HG03457 (cell line): ENCODE data around the gene TTC28.
"Not testable (repeated sequence)": the region's sequence is repeated elsewhere in the genome, so short reads cannot be mapped to it uniquely, and the experiment has no call there.

Experiments used
- ATAC-seq: cut with Tn5 transposase; IDR thresholded peaks from one replicate; pipeline ENCODE4 v1.9.1; 2021; ENCODE audit warnings: moderate number of reproducible peaks; ENCODE audit not compliant: unreplicated experiment

The TTC28 gene

DNA sequence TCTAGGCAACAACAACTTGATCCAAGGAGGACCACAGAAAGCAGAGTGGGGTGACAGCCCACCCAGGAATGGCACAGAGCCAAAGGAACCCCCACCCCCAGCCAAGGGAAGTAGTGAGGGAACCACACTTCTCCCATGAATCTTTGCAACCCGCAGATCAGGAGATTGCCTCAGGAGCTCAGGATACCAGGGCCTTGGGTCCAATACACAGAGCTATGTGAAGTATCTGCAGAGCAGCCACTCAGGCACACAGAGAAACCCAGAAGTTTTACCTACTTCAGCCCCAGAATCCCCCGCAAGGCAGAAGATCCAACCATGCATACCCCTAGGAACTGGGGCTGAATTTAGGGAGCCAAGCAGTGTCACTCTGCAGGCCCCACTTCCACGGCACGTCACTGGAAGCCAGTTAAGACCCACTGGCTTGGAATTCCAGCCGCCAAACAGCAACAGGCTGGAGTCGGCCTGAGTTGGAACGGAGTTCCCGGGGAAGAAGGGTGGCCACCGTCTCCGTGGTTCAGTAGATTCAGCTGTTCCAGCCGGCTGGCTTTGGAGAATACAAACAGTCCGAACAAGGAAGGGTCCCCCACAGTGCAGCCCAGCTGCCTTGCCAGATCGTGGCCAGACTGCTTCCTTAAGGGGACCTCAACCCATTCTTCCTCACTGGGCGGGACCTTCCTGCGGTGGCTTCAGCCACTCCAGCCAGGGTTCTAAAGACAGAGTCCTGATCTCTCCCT is 174.1 kb downstream of the TTC28 start:
- ATAC-seq = no peak

DNA sequence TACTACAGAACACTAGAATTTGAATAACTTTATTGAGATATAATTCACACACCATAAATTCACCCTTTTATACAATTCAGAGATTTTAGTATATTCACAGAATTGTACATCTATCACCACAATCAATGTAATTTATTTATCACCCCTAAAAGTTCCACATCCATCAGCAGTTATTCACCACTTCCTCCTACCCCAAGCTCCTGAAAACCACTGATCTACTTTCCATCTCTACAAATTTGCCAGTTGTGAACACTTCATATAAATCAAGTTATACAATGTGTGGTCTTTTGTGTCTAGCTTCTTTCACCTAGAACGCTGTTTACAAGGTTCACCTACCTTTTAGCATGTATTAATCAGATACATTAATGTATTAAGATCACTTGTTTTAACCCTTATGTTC is 179.6 kb downstream of the TTC28 start:
- no peak for ATAC-seq

DNA sequence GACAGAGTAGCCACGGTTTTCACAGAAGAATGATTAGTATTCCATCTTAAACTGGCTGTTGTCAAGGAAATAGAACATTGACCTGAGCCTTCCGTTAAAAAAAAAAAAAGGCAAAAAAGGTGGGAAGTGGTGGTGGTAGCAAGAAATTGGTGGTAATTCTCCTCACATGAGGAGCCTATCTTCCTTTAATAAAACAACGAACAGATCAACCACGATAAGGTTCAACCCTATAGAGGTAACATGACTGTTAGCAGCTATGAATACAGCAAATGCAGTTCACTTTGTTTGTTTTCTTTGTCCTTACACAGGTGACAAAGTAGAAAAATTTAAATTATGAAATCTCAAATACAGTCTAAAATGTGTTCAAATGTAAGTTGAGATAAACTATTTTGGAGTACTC is 181.6 kb downstream of the TTC28 start:
- ATAC-seq = no peak

DNA sequence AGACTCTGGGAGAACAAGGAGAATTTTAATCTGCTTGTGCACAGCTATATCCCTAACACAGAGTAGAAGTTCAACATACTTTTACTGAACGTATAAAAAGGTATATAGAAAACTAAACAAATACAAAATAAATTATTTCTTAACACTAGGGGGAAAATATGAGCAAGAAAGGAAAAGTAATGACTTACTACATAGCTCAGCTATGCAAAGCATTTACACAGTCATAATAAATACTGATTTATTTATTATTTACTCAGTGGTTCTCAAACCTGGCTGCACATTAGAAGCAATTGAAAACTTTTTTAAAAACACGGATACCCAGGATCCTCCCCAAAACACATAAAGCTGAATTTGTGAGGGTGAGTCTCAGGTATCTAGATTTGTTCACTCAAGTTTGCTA is 182.5 kb downstream of the TTC28 start:
- no peak for ATAC-seq

DNA sequence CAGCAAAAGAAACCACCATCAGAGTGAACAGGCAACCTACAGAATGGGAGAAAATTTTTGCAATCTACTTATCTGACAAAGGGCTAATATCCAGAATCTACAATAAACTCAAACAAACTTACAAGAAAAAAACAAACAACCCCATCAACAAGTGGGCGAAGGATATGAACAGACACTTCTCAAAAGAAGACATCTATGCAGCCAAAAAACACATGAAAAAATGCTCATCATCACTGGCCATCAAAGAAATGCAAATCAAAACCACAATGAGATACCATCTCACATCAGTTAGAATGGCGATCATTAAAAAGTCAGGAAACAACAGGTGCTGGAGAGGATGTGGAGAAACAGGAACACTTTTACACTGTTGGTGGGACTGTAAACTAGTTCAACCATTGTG is 188.4 kb downstream of the TTC28 start:
- not testable (repeated sequence) for ATAC-seq

DNA sequence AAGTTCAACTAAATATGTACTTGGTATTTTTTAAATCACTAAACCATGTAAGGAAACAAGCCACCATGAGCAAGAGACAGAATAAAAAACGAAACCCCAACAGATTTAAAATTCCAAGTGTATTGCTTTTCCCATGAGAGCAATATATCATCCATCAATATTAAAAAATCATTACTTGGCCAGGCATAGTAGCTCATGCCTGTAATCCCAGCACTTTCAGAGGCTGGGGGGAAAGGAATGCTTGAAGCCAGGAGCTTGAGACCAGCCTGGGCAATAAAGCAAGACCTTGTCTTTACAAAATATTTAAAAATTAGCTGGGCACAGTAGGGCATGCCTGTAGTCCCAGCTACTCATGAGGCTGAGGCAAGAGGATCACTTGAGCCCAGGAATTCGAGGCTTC is 190.8 kb downstream of the TTC28 start:
- no peak for ATAC-seq

DNA sequence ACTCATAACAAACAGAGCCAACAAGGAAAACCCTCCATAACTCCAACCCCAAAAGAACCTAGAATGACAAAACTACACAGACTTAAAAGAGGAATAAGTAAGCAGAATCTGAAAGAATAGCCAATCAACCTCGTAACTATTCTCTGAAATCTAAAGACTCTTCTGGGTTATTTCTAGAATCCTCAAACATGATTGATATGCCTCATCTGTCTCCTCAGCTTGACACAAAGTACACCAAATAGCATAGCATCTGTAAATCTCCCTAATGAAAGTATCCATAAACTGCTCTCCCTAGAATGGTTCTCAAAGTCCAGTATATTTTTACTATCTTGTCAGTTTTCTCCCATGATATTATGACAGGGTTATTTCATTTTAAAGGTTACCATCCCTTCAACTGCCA is 195.0 kb downstream of the TTC28 start:
- no peak for ATAC-seq

DNA sequence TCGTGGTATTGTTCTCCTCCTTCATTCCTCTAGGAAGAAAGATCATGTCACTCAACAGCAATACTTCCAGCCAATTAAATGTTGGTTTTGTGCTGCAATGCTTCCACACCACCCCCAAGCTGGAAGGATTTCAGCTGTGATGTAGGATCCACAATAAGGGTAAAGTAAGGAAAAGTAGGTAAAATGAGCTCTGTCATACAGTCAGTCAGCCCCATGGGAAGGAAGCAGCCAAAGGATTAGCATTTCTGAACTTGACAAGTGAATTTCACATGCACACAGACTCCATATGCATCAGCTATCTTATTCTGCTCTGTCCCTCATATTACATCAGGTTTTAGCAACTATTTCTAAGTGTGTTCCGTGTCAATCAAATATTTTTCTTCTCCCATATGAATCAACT is 197.9 kb downstream of the TTC28 start:
- no peak for ATAC-seq

DNA sequence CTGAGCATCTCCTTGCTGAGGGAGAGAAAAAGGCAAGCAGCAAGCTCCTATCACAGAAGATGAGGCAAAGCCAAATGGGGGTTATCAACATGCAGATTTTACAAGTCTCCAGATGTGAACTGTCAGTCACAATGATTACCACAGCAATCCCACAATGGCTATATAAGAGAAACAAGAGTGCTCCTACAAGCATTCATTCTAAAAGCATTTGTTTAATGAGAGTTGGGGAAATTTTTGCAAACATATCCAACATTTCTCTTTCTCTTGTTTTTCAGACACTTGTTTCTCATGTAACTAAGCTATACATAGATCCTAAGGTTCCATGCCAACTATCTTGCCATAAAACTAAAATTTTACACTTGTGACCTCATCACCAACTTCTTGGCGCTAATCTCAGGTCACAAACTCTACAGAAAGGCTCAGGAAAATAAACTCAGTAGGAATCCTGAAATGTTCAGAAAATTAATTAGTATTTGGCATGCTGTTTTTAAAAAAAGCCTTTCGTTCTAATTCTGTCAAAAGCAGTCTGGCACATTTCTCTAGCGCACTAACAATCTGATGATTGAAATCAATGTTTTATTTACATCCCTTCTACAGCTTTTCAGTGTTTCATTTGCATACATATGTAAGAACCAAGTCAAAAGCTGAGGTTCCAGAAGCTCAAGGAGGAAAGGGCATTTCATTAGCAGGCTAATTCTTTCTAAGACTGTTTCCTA is 199.5 kb downstream of the TTC28 start:
- no peak for ATAC-seq

DNA sequence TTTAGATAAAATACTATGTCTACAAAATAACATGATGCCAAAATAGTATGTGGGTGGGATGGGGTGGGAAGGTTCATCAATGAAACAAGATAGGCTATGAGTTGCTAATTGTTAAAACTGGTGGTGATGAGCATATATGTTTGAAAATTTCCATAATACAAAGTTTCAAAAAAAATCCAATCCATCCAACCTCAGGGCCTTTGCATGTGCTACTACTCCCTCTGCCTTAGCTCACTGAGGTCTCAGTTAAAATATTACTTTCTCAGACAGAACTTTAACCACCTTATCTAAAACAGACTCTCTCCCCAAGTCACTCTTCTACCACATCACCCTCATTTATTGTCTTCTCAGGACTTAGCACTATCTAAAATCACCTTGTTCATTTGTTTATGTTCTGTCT is 201.1 kb downstream of the TTC28 start:
- no peak for ATAC-seq

DNA sequence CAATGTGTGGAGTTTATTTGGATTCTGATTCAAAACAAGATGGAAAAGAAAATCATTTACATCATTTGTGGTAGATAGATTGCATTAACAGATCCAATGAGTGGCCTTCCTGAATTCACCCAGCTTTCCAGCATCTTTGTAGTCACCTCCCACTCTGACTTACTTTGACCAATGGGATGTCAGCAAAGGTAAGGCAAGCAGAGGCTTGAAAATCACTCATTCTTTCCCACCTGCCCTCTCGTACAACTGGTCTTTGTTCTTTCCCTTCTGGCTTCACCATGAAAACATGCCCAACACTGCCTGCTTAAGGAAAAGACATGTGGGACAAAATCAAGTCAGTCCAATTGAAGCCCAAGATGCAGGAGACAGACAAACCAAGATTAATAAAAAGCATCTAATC is 202.1 kb downstream of the TTC28 start:
- no peak for ATAC-seq

DNA sequence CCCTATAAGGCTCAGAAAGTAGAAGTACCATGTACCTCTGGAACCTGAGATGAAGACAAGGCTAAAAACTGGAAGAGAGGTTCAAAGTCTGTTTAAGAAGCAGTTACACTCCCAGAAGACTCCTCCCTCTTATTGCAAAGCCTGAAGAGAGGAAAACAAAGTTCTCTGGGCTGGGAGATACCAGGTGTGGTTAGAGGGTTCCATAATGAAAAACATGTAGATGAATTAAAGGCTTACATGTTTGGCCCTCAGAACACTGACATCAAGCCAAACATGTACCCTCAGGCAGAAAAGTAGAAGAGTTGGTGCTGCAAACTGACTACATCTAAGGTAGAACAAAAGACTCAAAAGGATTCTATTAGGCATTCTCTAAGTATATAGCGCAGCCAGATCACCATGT is 205.3 kb downstream of the TTC28 start:
- ATAC-seq = no peak

DNA sequence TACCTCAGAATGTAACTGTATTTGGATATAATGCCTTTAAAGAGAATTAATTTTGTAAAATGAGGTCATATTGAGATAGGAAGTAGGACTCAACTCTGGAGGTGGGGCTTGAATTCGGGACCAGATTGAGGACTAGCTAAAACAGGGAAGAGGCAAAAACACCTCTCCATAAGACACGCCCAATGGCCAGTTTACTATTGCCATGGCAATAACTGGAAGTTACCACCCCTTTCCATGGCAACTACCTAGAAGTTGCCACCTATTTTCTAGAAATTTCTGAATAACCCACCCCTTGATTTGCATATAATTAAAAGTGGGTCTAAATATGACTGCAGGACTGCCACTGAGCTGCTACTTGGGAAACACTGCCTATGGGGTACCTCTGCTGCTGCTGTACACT is 206.4 kb downstream of the TTC28 start:
- no peak for ATAC-seq

DNA sequence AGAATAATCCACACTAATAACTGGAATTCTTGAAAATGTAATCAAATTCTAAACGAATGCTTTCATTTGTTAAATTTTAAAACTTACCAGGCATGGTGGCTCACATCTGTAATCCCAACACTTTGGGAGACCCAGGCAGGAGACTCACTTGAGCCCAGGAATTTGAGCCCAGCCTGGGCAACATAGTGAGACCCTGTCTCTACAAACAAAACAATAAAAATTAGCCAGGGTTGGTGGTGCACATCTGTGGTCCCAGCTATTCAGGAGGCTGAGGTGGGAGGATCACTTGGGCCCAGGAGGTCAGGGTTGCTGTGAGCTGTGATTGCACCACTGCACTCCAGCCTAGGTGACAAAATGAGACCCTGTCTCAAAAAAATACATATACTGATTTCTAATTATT is 212.6 kb downstream of the TTC28 start:
- ATAC-seq = not testable (repeated sequence)

DNA sequence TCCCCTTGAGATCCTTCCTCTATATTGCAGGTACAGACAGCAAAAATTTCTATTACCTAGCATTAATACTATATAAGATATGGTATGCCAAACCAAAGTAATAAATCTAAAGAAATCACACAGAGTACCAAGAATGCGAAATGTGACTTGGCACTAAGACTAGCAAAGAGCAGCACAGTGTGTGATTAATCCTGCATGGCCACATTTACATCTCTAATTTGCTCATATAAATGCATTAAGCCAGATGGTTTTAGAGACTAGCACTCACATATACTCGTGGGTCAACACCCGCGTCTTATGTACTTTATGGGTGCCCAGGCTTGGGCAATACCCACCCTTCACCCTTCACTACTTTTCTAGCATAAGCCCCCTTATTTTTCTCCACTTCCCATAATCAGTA is 213.2 kb downstream of the TTC28 start:
- no peak for ATAC-seq

DNA sequence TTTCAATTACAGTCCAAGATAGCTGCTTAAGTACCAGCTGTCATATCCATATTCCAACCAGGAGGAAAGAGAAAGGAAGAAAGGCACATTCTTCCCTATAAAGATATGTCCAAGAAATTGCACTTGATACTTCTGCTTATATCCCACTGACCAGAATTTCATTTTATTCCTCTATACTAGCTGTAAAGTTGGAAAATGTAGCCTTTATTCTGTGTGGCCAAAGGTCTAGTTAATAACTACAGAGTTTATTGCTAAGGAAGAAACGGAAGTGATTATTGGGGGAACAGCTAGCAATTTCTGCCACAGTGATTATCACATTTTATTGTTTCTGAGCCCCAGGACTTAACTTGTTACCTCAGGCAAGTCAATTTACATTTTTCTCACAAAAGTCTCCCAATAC is 213.8 kb downstream of the TTC28 start:
- no peak for ATAC-seq

DNA sequence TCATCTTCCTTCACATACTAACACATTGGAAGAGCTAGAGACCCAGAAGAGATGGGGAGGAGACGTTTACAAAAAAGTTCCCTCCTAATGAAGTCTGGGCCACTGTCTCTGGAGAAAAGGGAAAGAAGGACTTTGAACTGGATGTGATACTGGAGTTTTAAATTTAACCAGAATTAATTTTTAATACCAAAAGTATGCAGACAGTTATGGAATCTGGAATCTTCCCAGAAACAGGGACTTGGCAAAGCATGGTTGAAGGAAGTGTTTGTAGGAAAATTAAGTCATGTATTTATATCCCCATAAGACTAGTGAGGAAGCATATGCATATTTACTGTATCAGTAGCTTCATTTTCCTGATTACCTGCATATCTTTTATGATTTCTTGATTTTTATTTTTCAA is 215.5 kb downstream of the TTC28 start:
- ATAC-seq = no peak

DNA sequence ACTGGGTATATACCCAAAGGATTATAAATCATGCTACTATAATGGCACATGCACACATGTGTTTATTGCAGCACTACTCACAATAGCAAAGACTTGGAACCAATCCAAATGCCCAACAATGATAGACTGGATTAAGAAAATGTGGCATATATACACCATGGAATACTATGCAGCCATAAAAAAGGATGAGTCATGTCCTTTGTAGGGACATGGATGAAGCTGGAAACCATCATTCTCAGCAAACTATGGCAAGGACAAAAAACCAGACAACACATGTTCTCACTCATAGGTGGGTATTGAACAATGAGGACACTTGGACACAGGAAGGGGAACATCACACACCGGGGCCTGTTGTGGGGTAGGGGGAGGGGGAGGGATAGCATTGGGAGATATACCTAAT is 216.2 kb downstream of the TTC28 start:
- ATAC-seq = not testable (repeated sequence)

DNA sequence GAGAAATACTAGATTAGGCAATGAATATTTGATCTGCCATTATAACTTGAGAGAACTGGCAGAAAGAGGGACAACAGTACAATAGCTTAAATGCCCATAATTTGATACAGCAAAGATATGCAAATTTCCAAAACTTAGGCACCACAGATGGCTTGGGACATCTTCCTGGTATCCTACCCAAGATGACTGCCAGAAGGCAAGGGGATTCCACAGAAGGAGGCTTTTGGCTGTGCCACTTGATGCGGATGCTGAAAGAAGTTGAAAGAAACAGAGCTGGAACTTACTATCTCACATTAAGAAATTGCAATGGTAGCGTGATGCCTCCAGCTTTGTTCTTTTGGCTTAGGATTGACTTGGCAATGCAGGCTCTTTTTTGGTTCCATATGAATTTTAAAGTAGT is 216.7 kb downstream of the TTC28 start:
- ATAC-seq = no peak

DNA sequence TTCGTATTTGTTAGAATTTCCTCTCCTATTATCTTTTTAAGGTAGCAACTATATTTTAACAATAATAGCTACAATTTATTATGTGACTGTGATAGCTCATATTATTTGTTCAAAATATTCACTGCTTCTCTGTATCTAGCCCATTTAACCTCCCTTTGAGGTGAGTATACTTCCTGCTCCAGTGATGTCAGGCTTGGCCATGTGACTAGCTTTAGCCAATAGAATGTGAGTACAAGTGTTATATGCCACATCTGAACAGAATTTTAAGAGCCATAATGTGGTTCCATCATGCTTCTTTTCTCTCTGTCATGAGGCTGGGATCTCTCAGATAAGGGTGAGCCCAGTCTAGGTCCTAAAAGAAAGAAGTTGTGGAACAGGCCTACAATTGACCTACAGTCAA is 217.6 kb downstream of the TTC28 start:
- ATAC-seq = no peak

DNA sequence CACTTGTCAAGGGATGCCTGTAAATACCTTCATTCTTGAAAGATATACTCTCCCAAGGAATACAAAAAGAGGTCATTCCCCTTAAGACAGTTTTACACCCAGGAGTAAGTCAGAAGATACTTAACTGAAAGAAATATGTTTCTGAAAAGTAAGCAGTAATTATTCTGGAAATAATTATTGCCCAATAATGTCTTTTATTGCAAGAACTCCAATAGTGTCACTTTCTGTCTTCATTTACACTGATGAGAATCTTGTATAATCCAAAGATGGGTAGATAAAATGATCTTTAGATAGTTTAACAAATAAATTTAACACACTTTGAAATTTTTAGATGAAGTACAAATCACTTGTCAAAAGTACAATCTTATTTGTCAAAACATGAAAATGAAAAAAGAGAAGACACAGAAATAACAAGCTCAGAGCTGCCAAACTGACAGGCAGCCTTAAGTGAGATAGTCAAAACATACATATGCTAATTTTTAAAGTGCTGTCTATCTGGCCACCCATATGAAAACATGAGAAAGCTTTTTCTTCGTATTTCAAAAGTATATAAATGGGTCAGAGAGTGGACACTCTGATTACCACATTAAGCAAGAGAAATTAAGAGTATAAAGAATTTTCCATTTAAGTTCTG is 225.1 kb downstream of the TTC28 start:
- no peak for ATAC-seq

DNA sequence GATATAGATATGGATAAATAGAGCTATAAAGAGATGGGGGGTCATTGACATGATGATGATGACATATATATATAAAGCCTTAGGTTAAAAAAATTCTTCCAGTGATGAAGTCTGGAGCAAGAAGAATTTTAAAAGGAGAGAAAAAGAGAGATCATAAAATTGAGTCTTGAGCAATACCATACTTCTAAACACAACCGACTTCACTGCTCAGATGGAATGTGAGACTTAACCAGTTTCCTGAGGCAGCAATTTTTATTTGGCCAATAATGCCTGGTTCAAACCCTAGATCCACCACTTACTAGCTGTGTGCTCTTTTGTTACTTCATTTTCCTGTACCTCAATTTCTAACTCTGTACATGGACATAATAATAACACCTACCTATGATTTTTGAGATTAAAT is 229.5 kb downstream of the TTC28 start:
- ATAC-seq = no peak
